NB4 (cell line): ENCODE measurements around the gene AKR7A3.
"Not testable (repeated sequence)": the region's sequence is repeated elsewhere in the genome, so short reads cannot be mapped to it uniquely, and the experiment has no call there.

Experiments used
- DNase-seq: peaks from one replicate; pipeline ENCODE4 v3.0.0; 2010; ENCODE audit warnings: low read depth
- H3K4me3 ChIP-seq: one replicate; pipeline ENCODE4 v1.5.1; 2011; ENCODE audit warnings: mild to moderate bottlenecking, low read depth, low read length, moderate library complexity
- CTCF ChIP-seq: IDR thresholded peaks from one replicate; pipeline ENCODE4 v1.5.1; 2012; ENCODE audit warnings: low read depth, low read length
- MAX ChIP-seq: IDR thresholded peaks from 2 replicates; pipeline ENCODE4 v1.6.1; 2011; ENCODE audit warnings: low read depth, low read length
- MYC ChIP-seq: IDR thresholded peaks from 2 replicates; pipeline ENCODE4 v1.6.1; 2011; ENCODE audit warnings: low read depth, low read length
- POLR2A ChIP-seq: IDR thresholded peaks from 2 replicates; pipeline ENCODE4 v1.6.1; 2011; ENCODE audit warnings: mild to moderate bottlenecking; ENCODE audit not compliant: insufficient read length; ENCODE audit errors: extremely low read depth

AKR7A3 gene

GRCh38 chr1:19306941-19307340, 18.4 kb upstream of the AKR7A3 start:
- no peak for DNase-seq
- no peak overlapping the region for H3K4me3 ChIP-seq
- TF ChIP-seq MAX (no peak), CTCF (no peak), POLR2A (no peak), MYC (no peak)

DNA sequence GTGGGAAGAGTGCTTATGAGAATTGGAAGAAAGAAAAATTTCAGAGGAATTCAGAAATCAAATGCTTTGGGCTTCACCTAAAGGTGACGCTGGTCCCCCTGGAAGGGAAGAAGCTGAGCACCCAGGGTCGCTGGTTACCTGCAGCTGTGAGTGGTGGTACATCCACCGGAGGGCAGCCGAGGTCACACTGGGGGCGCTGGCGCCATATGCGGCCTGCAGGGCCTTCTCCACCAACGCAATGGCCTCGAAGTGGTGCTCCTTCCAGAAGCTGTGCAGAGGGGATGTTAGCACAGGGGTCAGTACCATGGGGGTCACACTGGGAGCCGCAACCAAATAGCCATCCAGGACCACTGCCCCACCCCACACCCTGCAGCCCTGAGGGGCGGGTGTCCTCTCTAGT, 17.3 kb upstream of the AKR7A3 start:
- TF ChIP-seq MYC (no peak), CTCF (no peak), POLR2A (no peak), MAX (no peak)
- no peak for DNase-seq

DNA sequence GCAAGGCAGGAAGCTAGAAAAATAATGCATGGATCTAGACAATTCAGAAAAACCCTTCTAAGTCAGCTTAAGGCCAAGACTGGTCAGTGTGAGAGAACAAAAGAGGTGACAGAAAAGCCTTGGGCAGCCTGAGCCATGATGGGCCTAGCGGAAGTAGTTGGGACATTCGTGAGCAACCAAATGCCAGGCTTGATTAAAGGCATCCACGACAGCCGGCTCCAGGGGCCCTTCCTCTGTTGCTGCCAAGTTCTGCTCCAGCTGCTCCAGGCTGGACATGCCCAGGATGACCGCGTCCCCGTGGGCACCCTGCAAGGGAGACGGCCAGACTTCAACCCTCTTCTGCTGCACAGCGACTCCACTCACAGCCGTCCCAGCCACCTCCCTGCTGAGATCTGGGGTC, 15.5 kb upstream of the AKR7A3 start:
- not testable (repeated sequence) for DNase-seq

More for the DNA sequence above, 17.3 kb upstream of the AKR7A3 start:
- no peak overlapping the region for H3K4me3 ChIP-seq

GRCh38 chr1:19300211-19300610, 11.6 kb upstream of the AKR7A3 start:
- TF ChIP-seq POLR2A (no peak), MYC (no peak), MAX (no peak), CTCF (no peak)
- DNase-seq, result no peak
- no peak overlapping the region for H3K4me3 ChIP-seq

More for the DNA sequence above, 15.5 kb upstream of the AKR7A3 start:
- H3K4me3 ChIP-seq, result not testable (repeated sequence)

DNA sequence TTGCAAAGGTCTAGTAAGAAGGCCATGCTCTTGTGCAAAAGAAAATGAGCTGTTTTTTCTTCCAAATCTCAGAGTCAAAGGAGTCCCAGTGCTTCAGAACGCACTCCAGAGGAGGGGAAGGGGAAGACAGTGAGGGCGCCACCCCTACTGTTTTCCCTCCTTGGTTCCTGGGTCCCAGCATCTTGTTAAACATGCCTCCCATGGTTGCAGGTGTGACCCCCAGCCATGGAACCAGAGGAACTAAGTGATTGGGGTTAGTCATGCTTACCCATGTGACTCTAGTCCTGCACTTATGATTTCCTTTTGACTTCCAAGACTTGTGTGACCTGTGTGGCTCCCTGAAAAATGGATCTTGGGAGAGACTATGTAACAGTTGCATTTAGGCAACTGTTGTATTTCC, 6.1 kb upstream of the AKR7A3 start:
- H3K4me3 ChIP-seq, result no peak overlapping the region
- TF ChIP-seq MYC (no peak), CTCF (no peak)
- no peak for DNase-seq

DNA sequence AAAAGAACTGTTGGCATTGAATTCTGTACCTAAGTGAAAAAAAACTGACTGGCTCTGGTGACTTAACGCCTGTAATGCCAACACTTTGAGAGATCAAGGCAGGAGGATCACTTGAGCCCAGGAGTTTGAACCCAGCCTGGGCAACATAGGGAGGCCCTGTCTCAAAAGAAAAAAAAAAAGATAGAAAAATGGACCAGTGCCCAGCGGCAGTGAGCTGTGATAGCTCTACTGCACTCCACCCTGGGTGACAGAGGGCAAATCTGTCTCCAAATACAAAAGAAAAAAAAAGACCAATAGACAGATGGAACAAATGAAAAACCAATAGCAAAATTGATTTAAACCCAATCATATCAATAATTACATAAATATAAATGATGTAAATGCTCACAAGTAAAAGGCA, 674 bp upstream of the AKR7A3 start:
- no peak for DNase-seq
- TF ChIP-seq MAX (no peak), POLR2A (no peak), MYC (no peak), CTCF (no peak)
- no peak overlapping the region for H3K4me3 ChIP-seq
